Osteocyte (in vitro differentiated cells): Measurements from ENCODE around the gene GLIPR1L2. TPM values are rescaled to one million over a fixed set of nuclear protein-coding genes. Genes with fewer than 3 reads are reported as not detected.
"Not testable (repeated sequence)": the region's sequence is repeated elsewhere in the genome, so short reads cannot be mapped to it uniquely, and the experiment has no call there.

Source experiments
- DNase-seq: peaks from one replicate; pipeline ENCODE4 v3.0.0; 2021; ENCODE audit warnings: mixed read lengths; ENCODE audit not compliant: unreplicated experiment; ENCODE audit errors: extremely low spot score
- H3K27ac Mint-ChIP-seq: one replicate; pipeline ENCODE4 v1.8.0; 2021; ENCODE audit warnings: mild to moderate bottlenecking, mixed read lengths; ENCODE audit not compliant: unreplicated experiment
- H3K27me3 Mint-ChIP-seq: one replicate; pipeline ENCODE4 v1.8.0; 2021; ENCODE audit warnings: mixed read lengths; ENCODE audit not compliant: unreplicated experiment
- H3K36me3 Mint-ChIP-seq: one replicate; pipeline ENCODE4 v1.8.0; 2021; ENCODE audit warnings: mixed read lengths; ENCODE audit not compliant: unreplicated experiment
- H3K4me1 Mint-ChIP-seq: one replicate; pipeline ENCODE4 v1.8.0; 2021; ENCODE audit warnings: mixed read lengths; ENCODE audit not compliant: unreplicated experiment
- H3K4me3 Mint-ChIP-seq: one replicate; pipeline ENCODE4 v1.8.0; 2021; ENCODE audit warnings: mild to moderate bottlenecking, moderate library complexity, mixed read lengths; ENCODE audit not compliant: unreplicated experiment
- H3K9me3 Mint-ChIP-seq: one replicate; pipeline ENCODE4 v1.8.0; 2021; ENCODE audit warnings: mixed read lengths; ENCODE audit not compliant: unreplicated experiment
- CTCF ChIP-seq: fragments of 200-600 bp; sonication (generic); IDR thresholded peaks from 2 replicates; pipeline ENCODE4 v1.5.0; 2021; ENCODE audit warnings: antibody characterized with exemption, mild to moderate bottlenecking, moderate library complexity
- total RNA-seq: library from RNA; stranded (reverse); gene quantifications from 2 replicates; pipeline ENCODE4 v1.2.1, GENCODE V29; 2021

GLIPR1L2 gene
- total RNA-seq, 1 donor from 2014 or later, result 0.78 TPM

GRCh38 chr12:75444429-75445136, 53.7 kb downstream of the GLIPR1L2 start:
- Mint-ChIP-seq H3K27ac (no peak overlapping the region), H3K4me1 (peaks cover 20% of the 10 kb centered on the region)

DNA sequence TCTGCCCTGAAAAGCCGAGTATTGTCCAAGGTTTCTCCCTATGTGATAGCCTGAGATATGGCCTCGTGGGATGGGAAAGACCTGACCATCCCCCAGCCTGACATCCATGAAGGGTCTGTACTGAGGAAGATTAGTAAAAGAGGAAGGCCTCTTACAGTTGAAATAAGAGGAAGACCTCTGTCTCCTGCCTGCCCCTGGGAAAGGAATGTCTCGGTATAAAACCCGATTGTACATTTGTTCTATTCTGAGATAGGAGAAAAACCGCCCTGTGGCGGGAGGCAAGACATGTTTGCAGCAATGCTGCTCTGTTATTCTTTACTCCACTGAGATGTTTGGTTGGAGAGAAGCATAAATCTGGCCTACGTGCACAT, 54.2 kb downstream of the GLIPR1L2 start:
- not testable (repeated sequence) for H3K27ac Mint-ChIP-seq

More at GRCh38 chr12:75444429-75445136, 53.7 kb downstream of the GLIPR1L2 start:
- Mint-ChIP-seq H3K9me3 (peaks cover 7% of the 10 kb centered on the region), H3K27me3 (no peaks in the 10 kb centered on the region), H3K36me3 (no peaks in the 10 kb centered on the region), H3K4me3 (no peak overlapping the region)
- no peak for TF ChIP-seq CTCF
- no peak for DNase-seq

GRCh38 chr12:75446857-75447256, 56.0 kb downstream of the GLIPR1L2 start:
- no peak for TF ChIP-seq CTCF

More for the DNA sequence above, 54.2 kb downstream of the GLIPR1L2 start:
- peaks cover 20% of the 10 kb centered on the region for H3K4me1 Mint-ChIP-seq
- H3K9me3 Mint-ChIP-seq, H3K36me3 Mint-ChIP-seq, H3K4me3 Mint-ChIP-seq, DNase-seq, H3K27me3 Mint-ChIP-seq: not testable (repeated sequence)

GRCh38 chr12:75447691-75448393, 57.0 kb downstream of the GLIPR1L2 start:
- no peaks in the 10 kb centered on the region for H3K27me3 Mint-ChIP-seq
- peaks cover 20% of the 10 kb centered on the region for H3K4me1 Mint-ChIP-seq
- H3K27ac Mint-ChIP-seq, result no peak overlapping the region
- no peak for TF ChIP-seq CTCF
- no peaks in the 10 kb centered on the region for H3K9me3 Mint-ChIP-seq
- no peaks in the 10 kb centered on the region for H3K36me3 Mint-ChIP-seq
- H3K4me3 Mint-ChIP-seq, result no peak overlapping the region
- DNase-seq, result no peak

More at GRCh38 chr12:75446857-75447256, 56.0 kb downstream of the GLIPR1L2 start:
- Mint-ChIP-seq H3K36me3 (no peaks in the 10 kb centered on the region), H3K27me3 (no peaks in the 10 kb centered on the region), H3K9me3 (no peaks in the 10 kb centered on the region), H3K4me1 (peaks cover 20% of the 10 kb centered on the region), H3K27ac (peak overlapping the region; percentile 58), H3K4me3 (no peak overlapping the region)
- DNase-seq, result no peak

GRCh38 chr12:75452675-75453330, 61.9 kb downstream of the GLIPR1L2 start:
- Mint-ChIP-seq H3K4me3 (no peak overlapping the region), H3K9me3 (peaks cover 8% of the 10 kb centered on the region), H3K4me1 (no peaks in the 10 kb centered on the region), H3K36me3 (peaks cover 2% of the 10 kb centered on the region), H3K27me3 (no peaks in the 10 kb centered on the region), H3K27ac (no peak overlapping the region)
- no peak for DNase-seq
- no peak for TF ChIP-seq CTCF
